H1 (cell line): ENCODE results near the gene DENND10. TPM values are rescaled to one million over a fixed set of nuclear protein-coding genes. Genes with fewer than 3 reads are reported as not detected.

Experiments used
- polyA plus RNA-seq, 7 experiments: library from polyadenylated mRNA; depleted of rRNA in 3 of 7; stranded (reverse) in 5 of 7; unstranded in 2 of 7; fragments of >200 nt in 5 of 7; fragments of 200-250 nt in 2 of 7; gene quantifications; 1 replicate in 5 of 7; 2 replicates in 1 of 7; 4 replicates in 1 of 7; pipeline versions ENCODE4 v1.2.1 to v1.2.3, GENCODE V29; 2011 to 2013; ENCODE audit warnings: missing spikeins in 2 of 7, mixed read lengths in 2 of 7
- total RNA-seq: library from RNA; stranded (reverse); fragmentation: NEBNext Ultra II Directional; extraction: Animal tissue kit (Norgen Biotek cat#: 25700); gene quantifications from 2 replicates; pipeline ENCODE4 v1.2.1, GENCODE V29; 2021
- TF ChIP-seq, protein P1 (sequence below): fragments of 300-600 bp; sonication (generic); IDR thresholded peaks from 2 replicates; pipeline ENCODE4 v1.7.1; 2012; ENCODE audit warnings: low read length, moderate library complexity, mild to moderate bottlenecking, inconsistent platforms; ENCODE audit not compliant: insufficient replicate concordance

DENND10 gene
- total and polyA plus RNA-seq, 2 of the 8 experiments (the other 6 are each of a cell fraction or from before 2014, with no cell fraction given) = 49.3 to 64.4 TPM

GRCh38 chr10:119183664-119184412 lies 79.9 kb downstream of the DENND10 start (continued):
- TF ChIP-seq, protein P1, sequence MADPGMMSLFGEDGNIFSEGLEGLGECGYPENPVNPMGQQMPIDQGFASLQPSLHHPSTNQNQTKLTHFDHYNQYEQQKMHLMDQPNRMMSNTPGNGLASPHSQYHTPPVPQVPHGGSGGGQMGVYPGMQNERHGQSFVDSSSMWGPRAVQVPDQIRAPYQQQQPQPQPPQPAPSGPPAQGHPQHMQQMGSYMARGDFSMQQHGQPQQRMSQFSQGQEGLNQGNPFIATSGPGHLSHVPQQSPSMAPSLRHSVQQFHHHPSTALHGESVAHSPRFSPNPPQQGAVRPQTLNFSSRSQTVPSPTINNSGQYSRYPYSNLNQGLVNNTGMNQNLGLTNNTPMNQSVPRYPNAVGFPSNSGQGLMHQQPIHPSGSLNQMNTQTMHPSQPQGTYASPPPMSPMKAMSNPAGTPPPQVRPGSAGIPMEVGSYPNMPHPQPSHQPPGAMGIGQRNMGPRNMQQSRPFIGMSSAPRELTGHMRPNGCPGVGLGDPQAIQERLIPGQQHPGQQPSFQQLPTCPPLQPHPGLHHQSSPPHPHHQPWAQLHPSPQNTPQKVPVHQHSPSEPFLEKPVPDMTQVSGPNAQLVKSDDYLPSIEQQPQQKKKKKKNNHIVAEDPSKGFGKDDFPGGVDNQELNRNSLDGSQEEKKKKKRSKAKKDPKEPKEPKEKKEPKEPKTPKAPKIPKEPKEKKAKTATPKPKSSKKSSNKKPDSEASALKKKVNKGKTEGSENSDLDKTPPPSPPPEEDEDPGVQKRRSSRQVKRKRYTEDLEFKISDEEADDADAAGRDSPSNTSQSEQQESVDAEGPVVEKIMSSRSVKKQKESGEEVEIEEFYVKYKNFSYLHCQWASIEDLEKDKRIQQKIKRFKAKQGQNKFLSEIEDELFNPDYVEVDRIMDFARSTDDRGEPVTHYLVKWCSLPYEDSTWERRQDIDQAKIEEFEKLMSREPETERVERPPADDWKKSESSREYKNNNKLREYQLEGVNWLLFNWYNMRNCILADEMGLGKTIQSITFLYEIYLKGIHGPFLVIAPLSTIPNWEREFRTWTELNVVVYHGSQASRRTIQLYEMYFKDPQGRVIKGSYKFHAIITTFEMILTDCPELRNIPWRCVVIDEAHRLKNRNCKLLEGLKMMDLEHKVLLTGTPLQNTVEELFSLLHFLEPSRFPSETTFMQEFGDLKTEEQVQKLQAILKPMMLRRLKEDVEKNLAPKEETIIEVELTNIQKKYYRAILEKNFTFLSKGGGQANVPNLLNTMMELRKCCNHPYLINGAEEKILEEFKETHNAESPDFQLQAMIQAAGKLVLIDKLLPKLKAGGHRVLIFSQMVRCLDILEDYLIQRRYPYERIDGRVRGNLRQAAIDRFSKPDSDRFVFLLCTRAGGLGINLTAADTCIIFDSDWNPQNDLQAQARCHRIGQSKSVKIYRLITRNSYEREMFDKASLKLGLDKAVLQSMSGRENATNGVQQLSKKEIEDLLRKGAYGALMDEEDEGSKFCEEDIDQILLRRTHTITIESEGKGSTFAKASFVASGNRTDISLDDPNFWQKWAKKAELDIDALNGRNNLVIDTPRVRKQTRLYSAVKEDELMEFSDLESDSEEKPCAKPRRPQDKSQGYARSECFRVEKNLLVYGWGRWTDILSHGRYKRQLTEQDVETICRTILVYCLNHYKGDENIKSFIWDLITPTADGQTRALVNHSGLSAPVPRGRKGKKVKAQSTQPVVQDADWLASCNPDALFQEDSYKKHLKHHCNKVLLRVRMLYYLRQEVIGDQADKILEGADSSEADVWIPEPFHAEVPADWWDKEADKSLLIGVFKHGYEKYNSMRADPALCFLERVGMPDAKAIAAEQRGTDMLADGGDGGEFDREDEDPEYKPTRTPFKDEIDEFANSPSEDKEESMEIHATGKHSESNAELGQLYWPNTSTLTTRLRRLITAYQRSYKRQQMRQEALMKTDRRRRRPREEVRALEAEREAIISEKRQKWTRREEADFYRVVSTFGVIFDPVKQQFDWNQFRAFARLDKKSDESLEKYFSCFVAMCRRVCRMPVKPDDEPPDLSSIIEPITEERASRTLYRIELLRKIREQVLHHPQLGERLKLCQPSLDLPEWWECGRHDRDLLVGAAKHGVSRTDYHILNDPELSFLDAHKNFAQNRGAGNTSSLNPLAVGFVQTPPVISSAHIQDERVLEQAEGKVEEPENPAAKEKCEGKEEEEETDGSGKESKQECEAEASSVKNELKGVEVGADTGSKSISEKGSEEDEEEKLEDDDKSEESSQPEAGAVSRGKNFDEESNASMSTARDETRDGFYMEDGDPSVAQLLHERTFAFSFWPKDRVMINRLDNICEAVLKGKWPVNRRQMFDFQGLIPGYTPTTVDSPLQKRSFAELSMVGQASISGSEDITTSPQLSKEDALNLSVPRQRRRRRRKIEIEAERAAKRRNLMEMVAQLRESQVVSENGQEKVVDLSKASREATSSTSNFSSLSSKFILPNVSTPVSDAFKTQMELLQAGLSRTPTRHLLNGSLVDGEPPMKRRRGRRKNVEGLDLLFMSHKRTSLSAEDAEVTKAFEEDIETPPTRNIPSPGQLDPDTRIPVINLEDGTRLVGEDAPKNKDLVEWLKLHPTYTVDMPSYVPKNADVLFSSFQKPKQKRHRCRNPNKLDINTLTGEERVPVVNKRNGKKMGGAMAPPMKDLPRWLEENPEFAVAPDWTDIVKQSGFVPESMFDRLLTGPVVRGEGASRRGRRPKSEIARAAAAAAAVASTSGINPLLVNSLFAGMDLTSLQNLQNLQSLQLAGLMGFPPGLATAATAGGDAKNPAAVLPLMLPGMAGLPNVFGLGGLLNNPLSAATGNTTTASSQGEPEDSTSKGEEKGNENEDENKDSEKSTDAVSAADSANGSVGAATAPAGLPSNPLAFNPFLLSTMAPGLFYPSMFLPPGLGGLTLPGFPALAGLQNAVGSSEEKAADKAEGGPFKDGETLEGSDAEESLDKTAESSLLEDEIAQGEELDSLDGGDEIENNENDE = no peak
